ENCODE results near the gene COL9A2.

DNA sequence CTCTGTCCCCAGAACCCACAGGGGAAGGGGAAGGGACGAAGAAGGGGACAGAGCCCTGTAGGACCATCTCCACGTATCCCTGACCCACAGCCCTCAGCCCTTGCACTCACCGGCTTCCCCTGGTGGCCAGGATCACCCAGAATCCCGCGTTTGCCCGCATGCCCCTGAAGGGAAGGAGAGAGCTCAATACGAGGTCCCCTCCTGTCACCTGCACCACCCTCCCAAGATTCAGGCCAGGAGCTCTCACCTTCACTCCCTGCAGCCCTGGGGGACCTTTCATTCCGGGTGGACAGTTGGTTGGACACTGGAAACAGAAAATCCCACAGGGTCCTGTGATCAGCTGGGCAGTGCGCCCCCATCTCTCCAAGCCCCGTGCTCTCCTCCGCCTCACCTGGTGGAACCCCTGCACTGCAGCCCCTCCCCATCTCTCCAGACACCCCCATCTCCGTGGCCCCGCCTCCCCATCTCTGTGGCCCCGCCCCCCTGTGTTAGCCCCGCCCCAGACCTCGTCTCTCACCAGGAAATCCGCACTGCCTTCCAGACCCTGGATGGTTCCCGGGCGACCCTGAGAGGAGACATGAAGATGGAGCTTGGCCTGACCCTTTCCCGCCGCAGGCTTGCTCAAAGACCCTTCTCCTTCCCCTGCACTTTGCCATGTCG, 6.0 kb downstream of the COL9A2 start:
- TF ChIP-seq, protein P1, sequence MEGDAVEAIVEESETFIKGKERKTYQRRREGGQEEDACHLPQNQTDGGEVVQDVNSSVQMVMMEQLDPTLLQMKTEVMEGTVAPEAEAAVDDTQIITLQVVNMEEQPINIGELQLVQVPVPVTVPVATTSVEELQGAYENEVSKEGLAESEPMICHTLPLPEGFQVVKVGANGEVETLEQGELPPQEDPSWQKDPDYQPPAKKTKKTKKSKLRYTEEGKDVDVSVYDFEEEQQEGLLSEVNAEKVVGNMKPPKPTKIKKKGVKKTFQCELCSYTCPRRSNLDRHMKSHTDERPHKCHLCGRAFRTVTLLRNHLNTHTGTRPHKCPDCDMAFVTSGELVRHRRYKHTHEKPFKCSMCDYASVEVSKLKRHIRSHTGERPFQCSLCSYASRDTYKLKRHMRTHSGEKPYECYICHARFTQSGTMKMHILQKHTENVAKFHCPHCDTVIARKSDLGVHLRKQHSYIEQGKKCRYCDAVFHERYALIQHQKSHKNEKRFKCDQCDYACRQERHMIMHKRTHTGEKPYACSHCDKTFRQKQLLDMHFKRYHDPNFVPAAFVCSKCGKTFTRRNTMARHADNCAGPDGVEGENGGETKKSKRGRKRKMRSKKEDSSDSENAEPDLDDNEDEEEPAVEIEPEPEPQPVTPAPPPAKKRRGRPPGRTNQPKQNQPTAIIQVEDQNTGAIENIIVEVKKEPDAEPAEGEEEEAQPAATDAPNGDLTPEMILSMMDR (IDR thresholded peaks at IDR 0.05) = no peak
- no peak for TF ChIP-seq EP300 (IDR thresholded peaks at IDR 0.05)
